PC-3 (cell line): ENCODE results near the gene PRKCD. TPM values are rescaled to one million over a fixed set of nuclear protein-coding genes. Genes with fewer than 3 reads are reported as not detected.
A peak's percentile ranks its signal among the peaks of the same experiment; 100 is the strongest.

Source experiments
- ATAC-seq: fragments of 200-7000 bp; cut with Tn5 transposase; 2 replicates; pipeline ENCODE4 v1.9.1; 2020; ENCODE audit warnings: mild to moderate bottlenecking, moderate library complexity
- BruUV-seq: library from RNA; stranded (reverse); fragments of 400-500 nt; replicated peaks from 2 replicates; lab custom pipeline; 2021; lab: Mats Ljungman, UMichigan
- CTCF ChIA-PET: fragments of 300-600 bp; sonication (Branson Sonifier 250); formaldehyde crosslinking; loops from one replicate; lab custom pipeline; 2022; ENCODE audit warnings: antibody characterized with exemption; lab: Charles Lee
- POLR2A ChIA-PET: fragments of 300-600 bp; sonication (Branson Sonifier 250); formaldehyde crosslinking; loops from one replicate; lab custom pipeline; 2022; ENCODE audit warnings: antibody characterized with exemption; ENCODE audit not compliant: unreplicated experiment; lab: Charles Lee
- DNase-seq: peaks from one replicate; pipeline ENCODE4 v3.0.0-alpha.2; 2015
- H2AFZ ChIP-seq: fragments of 300-600 bp; sonication (generic); 2 replicates; pipeline ENCODE4 v1.6.0; 2016; ENCODE audit warnings: antibody characterized with exemption, low read length
- H3F3A ChIP-seq: fragments of 300-600 bp; sonication (generic); one replicate; pipeline ENCODE4 v1.6.0; 2017; ENCODE audit warnings: antibody characterized with exemption, low read length, control low read depth, mild to moderate bottlenecking; ENCODE audit not compliant: unreplicated experiment
- H3K27ac ChIP-seq: fragments of 300-600 bp; sonication (generic); 2 replicates; pipeline ENCODE4 v1.5.1; 2016; ENCODE audit warnings: mild to moderate bottlenecking, low read length
- H3K27me3 ChIP-seq: fragments of 300-600 bp; sonication (generic); 2 replicates; pipeline ENCODE4 v1.6.1; 2016; ENCODE audit warnings: low read length, mixed read lengths
- H3K36me3 ChIP-seq: fragments of 300-600 bp; sonication (generic); 2 replicates; pipeline ENCODE4 v1.6.1; 2016; ENCODE audit warnings: low read depth, mixed run types, low read length, mixed read lengths
- H3K4me1 ChIP-seq: fragments of 300-600 bp; sonication (generic); 2 replicates; pipeline ENCODE4 v1.5.1; 2016; ENCODE audit warnings: low read length; ENCODE audit not compliant: insufficient read depth
- H3K4me2 ChIP-seq: fragments of 300-600 bp; sonication (generic); 2 replicates; pipeline ENCODE4 v1.6.0; 2016; ENCODE audit warnings: low read length
- H3K4me3 ChIP-seq: fragments of 300-600 bp; sonication (generic); 2 replicates; pipeline ENCODE4 v1.5.1; 2016; ENCODE audit warnings: mild to moderate bottlenecking, low read length, mixed read lengths
- H3K79me2 ChIP-seq: fragments of 300-600 bp; sonication (generic); 2 replicates; pipeline ENCODE4 v1.6.1; 2017; ENCODE audit warnings: low read length, mixed read lengths
- H3K9ac ChIP-seq: fragments of 300-600 bp; sonication (generic); 2 replicates; pipeline ENCODE4 v1.6.0; 2016; ENCODE audit warnings: mild to moderate bottlenecking, low read length
- H3K9me2 ChIP-seq: fragments of 300-600 bp; sonication (generic); replicated peaks from 2 replicates; pipeline ENCODE4 v1.6.1; 2016; ENCODE audit warnings: mixed run types, low read length, mixed read lengths
- H3K9me3 ChIP-seq: fragments of 300-600 bp; sonication (generic); 2 replicates; pipeline ENCODE4 v1.6.1; 2016; ENCODE audit warnings: low read length, mixed read lengths
- H4K20me1 ChIP-seq: fragments of 300-600 bp; sonication (generic); 2 replicates; pipeline ENCODE4 v1.6.1; 2016; ENCODE audit warnings: low read length, mixed read lengths
- CTCF ChIP-seq: fragments of 300-600 bp; sonication (generic); conservative IDR thresholded peaks from 2 replicates; pipeline ENCODE4 v1.5.1; 2017; ENCODE audit warnings: antibody characterized with exemption, low read depth, mild to moderate bottlenecking, low read length
- EZH2 ChIP-seq: fragments of 300-600 bp; sonication (generic); IDR thresholded peaks from one replicate; pipeline ENCODE4 v1.6.1; 2017; ENCODE audit warnings: antibody characterized with exemption, mild to moderate bottlenecking, low read length; ENCODE audit not compliant: unreplicated experiment
- EZH2phosphoT487 ChIP-seq: fragments of 300-600 bp; sonication (generic); IDR thresholded peaks from 2 replicates; pipeline ENCODE4 v1.6.1; 2018; ENCODE audit warnings: mild to moderate bottlenecking, antibody characterized with exemption, low read length, borderline replicate concordance
- intact Hi-C: fragments of 100-400 bp; cut with micrococcal nuclease; formaldehyde crosslinking; loops from 2 replicates; pipeline ENCODE4 v1.9.0; 2023
- total RNA-seq: library from RNA; depleted of rRNA; stranded (reverse); fragments of >200 nt; gene quantifications from 2 replicates; pipeline ENCODE4 v1.2.3, GENCODE V29; 2014

The PRKCD gene
- total RNA-seq, 1 experiment from 2014 or later: 7.8 TPM

GRCh38 chr3:53144862-53145712, 15.9 kb upstream of the PRKCD start:
- Histone ChIP-seq H3F3A (no peaks in the 10 kb centered on the region), H3K4me2 (peak overlapping the region; percentile 77), H4K20me1 (no peaks in the 10 kb centered on the region), H3K27me3 (no peaks in the 10 kb centered on the region), H3K36me3 (no peaks in the 10 kb centered on the region), H3K4me1 (peaks cover 57% of the 10 kb centered on the region), H3K4me3 (peak overlapping the region; percentile 31; the same call in 1 of the 2 replicates), H2AFZ (peak overlapping the region; percentile 27; the same call in 1 of the 2 replicates), H3K27ac (peak overlapping the region; percentile 79), H3K9ac (peak overlapping the region; percentile 29), H3K9me2 (no peaks in the 10 kb centered on the region), H3K9me3 (no peaks in the 10 kb centered on the region), H3K79me2 (no peaks in the 10 kb centered on the region)
- TF ChIP-seq EZH2: no peak
- no peak for TF ChIP-seq CTCF
- TF ChIP-seq EZH2phosphoT487: no peak
- ChIA-PET POLR2A (interaction anchor here (0.9 kb wide), 1 partner anchor 16 kb away, joined by 4 read pairs; the partner anchor contains the start of gene PRKCD), CTCF (interaction anchor here (0.5 to 2.2 kb wide), 5 partner anchors 9 to 117 kb away, joined by 3 to 8 read pairs (median 5); partner anchors contain the start of gene PRKCD)
- ATAC-seq (peak; percentile 71), DNase-seq (peak; percentile 85)
- BruUV-seq: no TSS peak
- intact Hi-C loops: loop anchor here (1.0 to 2.0 kb wide), 2 partner anchors 11 to 16 kb away; partner anchors contain the start of gene PRKCD

- DNase-seq (peak; percentile 71), ATAC-seq (peak; percentile 59)
- CTCF ChIA-PET: interaction anchor here (0.5 to 2.2 kb wide), 4 partner anchors 11 to 116 kb away, joined by 3 to 8 read pairs (median 4); partner anchors contain the start of gene PRKCD
- peak overlapping the region; percentile 31; the same call in 1 of the 2 replicates for H3K4me3 ChIP-seq
- H3K9me2 ChIP-seq: no peaks in the 10 kb centered on the region
- POLR2A ChIA-PET: interaction anchor here (0.9 kb wide), 1 partner anchor 15 kb away, joined by 4 read pairs; the partner anchor contains the start of gene PRKCD
- peaks cover 63% of the 10 kb centered on the region for H3K4me1 ChIP-seq
- TF ChIP-seq EZH2 (no peak), CTCF (no peak), EZH2phosphoT487 (no peak)
- no peaks in the 10 kb centered on the region for H4K20me1 ChIP-seq
- peak overlapping the region; percentile 77 for H3K4me2 ChIP-seq
- no peaks in the 10 kb centered on the region for H3K79me2 ChIP-seq
- H2AFZ ChIP-seq: peak overlapping the region; percentile 27; the same call in 1 of the 2 replicates
- intact Hi-C loops: loop anchor here (1.0 to 2.0 kb wide), 2 partner anchors 11 to 15 kb away; partner anchors contain the start of gene PRKCD
- BruUV-seq: no TSS peak
- H3F3A ChIP-seq: no peaks in the 10 kb centered on the region
- no peaks in the 10 kb centered on the region for H3K9me3 ChIP-seq
- H3K27ac ChIP-seq: peak overlapping the region; percentile 79
- H3K27me3 ChIP-seq: no peaks in the 10 kb centered on the region
- no peaks in the 10 kb centered on the region for H3K36me3 ChIP-seq
- peak overlapping the region; percentile 29 for H3K9ac ChIP-seq
These were observed 15.3 kb upstream of the PRKCD start for GRCh38 chr3:53145713-53146080.
